C1 segment of cervical spinal cord (tissue), 14 donors: ENCODE data around the gene PATJ.
"Not testable (repeated sequence)": the region's sequence is repeated elsewhere in the genome, so short reads cannot be mapped to it uniquely, and the experiment has no call there.

ENCODE experiments used
- DNase-seq, 14 donors: peaks; one replicate each; lab custom pipeline; 2025; lab: John Stamatoyannopoulos, UW

PATJ gene

DNA sequence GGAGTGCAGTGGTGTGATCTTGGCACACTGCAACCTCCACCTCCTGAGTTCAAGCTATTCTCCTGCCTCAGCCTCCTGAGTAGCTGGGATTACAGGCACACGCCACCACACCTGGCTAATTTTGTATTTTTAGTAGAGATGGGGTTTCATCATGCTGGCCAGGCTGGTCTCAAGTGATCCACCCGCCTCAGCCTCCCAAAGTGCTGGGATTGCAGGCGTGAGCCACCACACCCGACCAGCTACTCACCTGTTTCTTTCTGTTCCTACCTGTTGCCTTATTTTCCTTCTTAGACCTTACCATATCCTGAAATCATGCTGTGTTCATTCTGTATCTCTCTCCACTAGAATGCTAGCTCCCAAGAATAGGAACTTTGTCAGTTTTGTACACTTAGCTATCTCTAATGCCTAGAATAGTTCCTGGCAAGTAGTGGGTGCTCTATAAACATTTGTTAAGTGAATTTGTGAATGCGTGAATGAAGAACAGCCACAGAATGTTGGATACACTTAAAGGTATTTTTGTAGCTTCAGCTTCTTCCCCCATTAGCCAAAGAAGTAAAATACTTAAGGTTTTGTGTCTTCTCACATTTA lies 137.7 kb downstream of the PATJ start:
- DNase-seq = not testable (repeated sequence)

DNA sequence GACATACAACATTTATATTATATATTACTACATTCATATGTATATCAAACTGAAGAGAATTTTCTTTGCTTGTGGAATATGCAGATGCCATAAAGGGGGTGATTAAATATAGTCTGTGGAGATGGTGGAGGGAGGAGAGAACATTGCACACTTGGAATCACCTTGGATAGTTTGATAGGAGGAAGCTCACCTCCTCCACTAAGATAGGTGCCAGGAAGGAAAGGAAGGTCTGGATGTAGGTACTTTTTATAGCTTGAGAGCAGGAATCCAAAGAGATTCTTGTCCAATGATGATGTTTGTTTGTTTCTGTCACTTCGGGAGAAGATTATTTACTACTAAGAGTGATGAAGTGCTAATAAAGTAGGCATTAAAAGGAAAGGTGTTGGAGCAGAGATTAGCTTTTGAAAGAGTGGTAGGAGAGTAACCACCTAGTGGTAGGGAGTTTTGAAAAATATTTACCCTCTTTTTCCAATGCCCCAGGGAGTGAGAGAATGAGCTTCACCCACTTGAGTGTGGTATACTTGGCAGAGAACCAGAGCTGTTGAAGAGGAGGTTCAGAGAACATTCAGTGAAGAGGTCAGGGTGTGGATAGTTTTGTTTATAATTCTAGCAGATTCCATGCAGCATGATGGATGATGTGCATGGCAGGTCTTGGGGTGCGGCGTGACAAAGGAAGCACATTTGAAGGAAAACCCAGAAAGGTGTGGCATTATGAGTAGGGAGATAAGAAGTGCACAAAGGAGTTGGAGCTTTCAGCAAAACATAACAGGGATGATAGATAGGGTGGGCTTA lies 145.0 kb downstream of the PATJ start:
- DNase-seq = no peak

DNA sequence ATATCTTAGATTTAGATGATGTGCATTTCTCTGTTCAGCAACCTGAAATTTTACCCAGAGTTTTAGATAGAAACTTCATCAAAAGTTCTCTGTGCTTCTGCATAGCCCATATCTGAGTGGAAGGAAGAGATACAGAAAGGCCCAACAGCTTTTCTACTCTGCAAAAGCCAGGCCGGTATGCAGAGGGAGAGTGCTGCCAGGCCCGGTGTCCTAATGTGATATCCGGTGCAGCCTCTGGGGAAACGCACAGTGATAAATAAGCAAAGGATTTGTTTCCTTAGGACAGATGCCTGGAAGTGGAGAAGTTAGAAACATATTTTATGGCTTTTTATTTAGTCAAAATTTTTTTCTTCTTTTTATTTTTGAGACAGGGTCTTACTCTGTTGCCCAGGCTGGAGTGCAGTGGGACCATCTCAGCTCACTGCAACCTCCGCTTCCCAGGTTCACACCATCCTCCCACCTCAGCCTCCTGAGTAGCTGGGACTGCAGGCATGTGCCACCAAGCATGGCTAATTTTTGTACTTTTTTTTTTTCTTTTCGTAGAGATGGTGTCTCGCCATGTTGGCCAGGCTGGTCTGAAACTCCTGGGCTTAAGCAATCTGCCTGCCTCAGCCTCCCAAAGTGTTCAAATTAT lies 145.8 kb downstream of the PATJ start:
- no peak for DNase-seq

DNA sequence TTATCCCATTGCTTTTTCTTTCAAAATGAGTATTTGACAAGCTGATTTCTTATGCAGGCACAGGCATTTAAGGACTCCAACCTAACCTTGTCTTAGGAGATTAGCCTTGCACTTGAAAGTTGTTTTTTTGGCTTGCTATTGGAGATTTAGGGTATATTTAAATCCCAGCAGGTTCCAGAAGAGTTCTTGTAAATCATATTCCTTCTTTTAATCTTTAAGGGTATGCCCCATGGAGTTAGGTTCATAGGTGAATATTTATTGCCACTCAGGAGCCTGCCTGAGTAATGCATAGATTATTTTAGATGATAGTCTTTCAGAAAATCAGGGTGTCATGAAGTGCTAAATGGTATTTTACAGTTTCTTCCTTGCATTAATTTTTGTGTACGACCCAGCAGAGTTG lies 146.5 kb downstream of the PATJ start:
- DNase-seq = no peak

DNA sequence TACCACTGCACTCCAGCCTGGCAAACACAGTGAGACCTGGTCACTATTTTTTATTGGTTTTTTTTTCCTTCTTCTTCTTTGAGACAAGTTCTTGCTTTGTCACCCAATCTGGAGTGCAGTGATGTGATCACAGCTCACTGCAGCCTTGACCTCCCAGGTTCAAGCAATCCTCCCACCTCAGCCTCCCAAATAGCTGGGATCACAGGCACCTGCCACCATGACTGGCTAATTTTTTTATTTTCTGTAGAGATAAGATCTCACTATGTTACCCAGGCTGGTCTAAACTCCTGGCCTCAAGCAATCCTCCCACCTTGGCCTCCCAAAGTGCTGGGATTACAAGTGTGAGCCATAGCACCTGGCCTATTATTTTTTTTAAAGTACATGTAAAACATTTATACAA lies 148.2 kb downstream of the PATJ start:
- not testable (repeated sequence) for DNase-seq

DNA sequence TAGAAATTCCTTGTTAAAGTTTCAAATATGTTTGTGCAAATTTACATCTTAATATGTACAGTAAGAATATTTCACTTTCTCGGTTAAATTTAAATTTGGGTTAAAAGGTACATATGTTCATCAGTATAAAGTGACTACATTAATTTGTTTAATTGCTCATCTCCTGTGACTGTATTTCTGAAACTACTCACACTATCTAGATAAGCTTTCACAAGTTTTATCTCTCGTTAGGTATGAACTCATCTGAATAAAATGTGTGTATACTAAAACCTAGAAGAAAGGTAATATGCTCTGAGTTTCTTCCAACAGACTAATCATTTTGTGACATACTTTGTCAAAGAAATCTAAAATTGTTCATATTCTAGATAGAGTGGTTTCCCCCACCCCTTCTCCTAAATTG lies 150.7 kb downstream of the PATJ start:
- no peak for DNase-seq

DNA sequence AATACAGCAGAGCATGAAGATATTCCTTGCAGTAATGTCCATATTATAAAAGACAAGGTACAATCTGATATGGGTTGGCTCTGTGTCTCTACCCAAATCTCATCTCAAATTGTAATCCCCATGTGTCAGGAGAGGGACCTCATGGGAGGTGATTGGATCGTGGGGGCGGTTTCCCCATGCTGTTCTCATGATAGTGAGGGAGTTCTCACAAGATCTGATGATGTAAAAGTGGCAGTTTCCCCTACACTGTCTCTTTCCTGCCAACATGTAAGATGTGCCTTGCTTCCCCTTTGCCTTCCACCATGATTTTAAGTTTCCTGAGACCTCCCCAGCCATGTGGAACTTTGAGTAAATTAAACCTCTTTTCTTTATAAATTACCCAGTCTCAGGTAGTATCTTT lies 152.0 kb downstream of the PATJ start:
- not testable (repeated sequence) for DNase-seq

DNA sequence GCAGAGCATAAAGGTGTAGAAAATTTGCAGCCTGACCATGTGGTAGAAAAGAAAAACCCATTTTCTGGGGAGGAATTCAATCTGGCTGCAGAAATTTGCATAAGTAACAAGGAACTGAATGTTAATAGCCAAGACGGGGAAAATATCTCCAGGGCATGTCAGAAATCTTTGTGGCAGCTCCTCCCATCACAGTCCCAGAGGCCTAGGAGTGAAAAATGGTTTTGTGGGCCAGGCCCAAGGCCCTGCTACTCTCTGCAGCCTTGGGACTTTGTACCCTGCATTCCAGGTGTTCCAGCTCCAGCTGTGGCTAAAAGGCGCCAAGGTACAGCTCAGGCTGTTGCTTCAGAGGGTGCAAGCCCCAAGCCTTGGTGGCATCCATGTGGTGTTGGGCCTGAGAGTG lies 152.9 kb downstream of the PATJ start:
- DNase-seq = no peak

DNA sequence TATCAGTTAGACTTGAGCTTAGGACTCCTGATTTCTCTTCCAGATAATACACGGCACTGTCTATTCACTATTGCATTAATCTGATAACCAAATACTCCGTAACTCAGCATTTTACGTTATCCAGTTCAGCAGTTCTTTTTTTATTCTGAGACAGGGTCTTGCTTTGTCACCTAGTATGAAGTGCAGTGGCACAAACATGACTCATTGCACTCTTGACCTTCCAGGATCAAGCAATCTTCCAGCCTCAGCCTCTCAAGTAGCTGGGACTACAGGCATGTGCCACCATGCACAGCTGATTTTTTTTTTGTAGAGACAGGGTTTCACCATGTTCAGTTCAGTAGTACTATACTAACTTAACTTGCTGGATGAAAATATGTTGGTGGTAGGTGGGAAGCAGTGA lies 156.4 kb downstream of the PATJ start:
- no peak for DNase-seq

DNA sequence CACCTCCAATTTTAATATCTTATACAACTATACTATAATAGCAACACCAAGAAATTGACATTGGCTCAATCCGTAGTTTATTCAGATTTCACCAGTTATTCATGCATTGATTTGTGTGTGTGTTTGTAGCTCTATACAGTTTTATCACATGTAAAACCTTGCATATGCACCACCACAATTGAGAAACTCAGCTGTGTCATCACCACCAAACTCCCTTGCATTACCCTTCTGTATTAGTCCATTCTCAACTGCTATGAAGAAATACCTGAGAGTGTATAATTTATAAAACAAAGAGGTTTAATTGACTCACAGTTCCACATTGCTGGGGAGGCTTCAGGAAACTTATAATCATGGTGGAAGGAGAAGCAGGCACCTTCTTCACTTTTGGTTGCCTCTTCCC lies 162.1 kb downstream of the PATJ start:
- DNase-seq = no peak

DNA sequence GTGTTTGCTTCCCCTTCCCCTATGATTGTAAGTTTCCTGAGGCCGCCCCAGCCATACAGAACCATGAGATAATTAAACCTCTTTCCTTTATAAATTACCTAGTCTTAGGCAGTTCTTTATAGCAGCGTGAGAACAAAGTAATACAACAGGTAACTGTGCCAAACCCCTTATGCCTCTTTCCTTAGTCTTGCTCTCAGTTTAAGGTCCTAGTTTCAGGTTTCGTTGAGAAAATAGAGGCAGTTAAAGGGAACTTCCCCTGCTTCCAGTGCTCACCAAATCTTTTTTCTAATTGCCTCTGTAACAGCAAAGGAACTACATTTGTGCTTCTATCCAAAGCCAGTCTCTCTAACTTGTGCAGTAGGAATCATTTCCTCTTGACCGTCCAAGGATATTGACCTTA lies 164.8 kb downstream of the PATJ start:
- no peak for DNase-seq

DNA sequence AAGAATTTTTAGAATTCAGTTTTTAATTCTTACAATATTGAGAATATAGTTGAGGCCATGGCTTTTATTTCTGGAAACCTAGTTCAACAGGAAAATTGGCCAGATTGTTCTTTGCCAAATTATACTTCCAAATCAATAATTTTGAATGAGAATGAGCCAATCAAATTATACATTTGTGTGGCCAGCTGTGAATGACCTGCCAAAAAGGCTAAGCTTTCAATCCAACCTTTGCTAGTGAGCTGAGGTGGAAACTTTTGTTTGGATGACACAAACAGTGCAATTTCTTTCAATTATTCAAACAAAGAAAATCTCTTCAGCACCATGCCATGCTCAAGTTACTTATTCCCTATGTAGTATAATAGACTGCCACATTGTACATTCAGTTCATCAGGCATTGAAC lies 167.8 kb downstream of the PATJ start:
- peak in 1 of 14 donors; percentile 19 for DNase-seq

DNA sequence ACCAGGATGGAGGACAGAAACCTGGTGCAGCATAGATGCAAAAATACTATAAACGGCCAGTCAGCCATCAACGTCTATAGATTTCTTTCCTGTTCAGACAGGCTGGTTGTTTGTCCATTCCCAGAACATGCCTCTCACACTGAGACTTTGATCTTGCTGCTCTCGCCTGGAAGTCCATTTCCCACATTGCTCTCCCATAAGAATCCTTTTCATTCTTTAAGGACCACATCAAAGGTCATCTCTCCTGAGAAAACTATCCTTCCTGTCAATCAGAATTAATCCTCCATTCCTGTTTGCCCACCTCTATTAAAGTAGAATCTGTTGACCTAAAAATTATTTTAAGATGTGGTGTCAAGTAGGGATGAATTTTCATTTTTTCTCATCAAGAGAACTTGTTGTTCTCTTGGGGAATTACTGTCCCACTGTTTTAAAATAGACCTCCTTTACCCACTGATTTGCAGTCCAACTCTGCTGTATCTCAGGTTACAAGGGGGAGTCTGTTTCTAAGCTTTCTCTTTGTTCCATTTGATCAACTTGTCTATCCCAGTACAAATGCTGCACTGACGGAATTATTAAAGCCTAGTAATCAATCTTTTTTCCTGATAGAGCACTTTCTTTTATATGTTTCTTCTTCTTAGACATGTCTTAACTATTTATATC lies 172.7 kb downstream of the PATJ start:
- DNase-seq = no peak

DNA sequence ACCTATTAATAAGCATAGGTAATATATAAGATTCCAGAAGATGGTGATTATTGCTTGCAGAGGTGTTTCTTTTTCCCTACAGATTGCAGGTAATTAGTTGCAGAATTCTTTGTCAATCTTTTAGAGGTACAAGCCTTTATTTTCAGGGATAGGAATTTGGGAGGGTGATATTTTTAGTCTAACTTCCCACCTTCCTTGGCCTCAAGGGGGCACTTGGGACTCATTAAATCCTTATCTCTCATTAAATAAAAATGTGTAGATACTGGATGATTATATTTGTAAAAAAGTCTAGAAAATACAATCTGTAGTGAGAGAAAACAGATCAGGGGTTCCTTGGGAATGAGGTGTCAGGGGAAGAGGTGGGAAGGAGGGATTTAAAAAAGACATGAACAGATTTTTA lies 179.2 kb downstream of the PATJ start:
- DNase-seq = no peak

DNA sequence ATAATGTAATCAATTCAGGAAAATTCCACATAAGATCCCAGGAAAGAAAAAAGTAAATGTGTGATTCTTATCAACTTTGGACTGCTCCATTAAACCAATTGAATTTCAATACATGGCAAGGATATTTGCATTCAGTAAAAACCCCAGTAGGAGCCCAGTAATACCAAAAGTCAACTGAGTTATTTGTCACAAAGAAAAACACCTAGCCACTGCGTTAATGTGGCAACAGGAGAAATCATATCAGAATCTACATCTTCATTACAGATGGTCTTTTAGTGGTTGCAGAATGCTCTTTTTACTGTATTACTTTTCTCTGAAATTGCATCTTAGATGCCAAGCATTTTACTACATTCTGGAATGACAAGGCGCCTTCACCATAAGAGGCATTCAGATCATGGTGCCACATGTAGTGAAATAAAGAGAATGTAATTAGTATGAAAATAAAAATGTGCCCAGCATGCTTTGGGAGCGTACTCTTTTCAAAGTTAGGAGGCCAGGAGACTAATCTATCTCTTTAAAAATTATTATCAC lies 180.7 kb downstream of the PATJ start:
- DNase-seq = no peak

DNA sequence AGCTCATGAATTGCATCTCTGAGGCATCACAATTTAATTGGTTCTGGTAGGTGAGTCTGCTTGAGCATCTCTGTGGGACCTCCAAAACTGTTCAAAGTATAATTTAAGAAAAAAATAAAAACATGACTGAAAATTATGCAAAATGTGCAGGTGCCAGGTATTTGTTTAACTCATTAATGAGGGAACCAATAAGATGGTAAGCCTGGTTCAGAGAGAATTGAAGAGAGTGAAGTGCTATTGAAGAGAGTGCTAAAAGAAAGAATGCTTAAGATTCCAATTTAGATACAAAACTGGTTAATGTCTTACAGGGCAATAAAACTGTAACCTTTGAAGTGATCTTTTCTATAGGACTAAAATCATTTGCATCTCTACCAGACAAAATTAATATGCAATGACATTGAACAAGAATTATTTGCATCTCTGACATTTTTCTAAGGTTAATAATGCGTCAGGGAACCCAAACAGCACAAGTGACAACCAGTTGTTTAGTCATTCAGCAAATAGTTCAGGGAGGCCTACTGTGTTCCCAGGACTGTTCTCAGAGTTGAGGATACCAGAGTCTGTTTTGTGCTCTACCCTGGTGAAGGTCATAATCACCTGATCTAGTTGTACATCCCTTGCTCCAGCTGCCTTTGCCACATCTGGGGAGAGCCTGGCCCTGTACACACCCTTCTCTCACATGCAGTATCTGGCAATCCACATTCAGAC lies 183.5 kb downstream of the PATJ start:
- no peak for DNase-seq

DNA sequence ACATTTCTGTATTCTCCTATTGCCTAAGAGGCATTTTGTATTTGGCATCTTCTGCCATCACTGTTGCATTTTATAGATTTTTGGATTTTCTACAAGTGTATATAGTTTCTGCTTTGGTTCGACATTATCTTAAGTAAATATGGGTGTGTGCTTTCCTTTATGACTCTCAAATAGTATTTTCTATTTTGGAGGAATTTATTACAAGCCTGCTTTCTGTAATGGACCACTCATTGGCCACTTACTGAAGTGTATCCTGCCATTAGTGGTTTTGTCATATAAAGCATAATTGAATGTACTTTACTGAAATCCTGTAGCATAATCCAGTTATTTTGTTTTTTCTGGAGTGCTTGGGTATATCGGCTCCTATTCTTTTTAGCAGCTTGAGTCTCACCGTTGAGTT lies 184.3 kb downstream of the PATJ start:
- DNase-seq = no peak

DNA sequence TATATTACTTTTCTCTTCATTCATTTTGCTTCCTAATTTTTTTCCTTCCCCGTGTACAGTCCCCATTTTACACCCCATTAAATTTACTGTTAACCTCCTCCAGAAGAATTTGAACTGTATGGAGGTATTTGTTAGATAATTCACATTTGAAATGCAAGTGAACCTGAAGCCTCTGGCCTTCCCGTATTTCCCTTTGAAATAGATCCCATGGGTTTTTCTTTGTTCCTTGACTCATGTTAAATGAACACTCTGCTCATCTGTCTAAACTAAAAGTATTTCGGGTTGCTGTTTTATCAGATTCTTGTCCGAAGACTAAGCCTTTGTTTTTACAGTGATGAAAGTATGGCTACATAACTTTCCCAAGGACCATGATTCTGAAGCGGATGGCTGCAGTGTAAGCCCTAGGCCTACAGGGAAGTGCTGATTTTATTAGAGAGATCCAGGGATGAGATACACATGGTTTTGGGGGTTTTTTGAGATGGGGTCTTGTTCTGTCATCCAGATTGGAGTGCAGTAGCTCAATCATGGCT lies 187.9 kb downstream of the PATJ start:
- no peak for DNase-seq

DNA sequence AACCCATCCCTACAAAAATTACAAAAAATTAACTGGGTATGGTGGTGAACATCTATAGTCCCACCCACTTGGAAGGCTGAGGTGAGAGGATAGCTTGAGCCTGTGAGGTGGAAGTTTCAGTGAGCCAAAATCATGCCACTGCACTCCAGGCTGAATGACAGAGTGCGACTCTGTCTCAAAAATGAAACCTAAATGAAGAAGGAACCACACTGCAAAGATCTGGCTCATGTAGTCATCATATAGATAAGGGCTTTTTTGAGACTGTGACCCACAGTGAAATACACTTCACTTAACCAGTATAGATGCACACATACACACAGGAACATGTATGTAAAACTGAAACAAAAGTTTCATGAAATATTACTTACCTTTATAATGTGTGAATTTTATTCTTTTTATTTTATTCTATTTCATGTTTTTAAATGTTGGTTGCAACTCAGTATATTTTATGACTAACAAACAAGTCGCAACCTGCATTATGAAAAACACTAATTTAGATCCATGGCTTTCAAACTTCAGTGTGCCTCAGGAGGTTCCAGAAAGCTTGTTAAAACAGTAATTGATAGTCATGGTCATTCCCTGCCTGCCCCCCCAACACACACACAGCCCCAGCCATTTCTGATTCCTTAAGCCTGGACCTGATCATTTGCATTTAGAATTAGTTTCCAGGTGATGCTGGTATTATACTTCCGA lies 189.5 kb downstream of the PATJ start:
- DNase-seq = no peak

DNA sequence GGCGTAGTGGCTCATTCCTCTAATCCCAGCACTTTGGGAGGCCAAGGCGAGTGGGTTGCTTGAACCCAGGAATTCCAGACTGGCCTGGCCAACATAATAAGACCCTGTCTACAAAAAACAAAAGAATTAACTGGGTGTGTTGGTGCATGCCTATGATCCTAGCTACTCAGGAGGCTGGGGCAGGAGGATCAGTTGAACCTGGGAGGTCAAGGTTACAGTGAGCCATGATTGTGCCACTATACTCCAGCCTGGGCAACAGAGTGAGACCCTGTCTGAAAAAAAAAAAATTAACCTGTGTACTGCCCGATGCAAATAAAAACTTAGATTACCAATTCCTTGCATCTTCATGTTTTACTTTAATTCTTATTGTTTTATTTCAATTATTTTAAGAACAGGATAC lies 193.2 kb downstream of the PATJ start:
- no peak for DNase-seq

DNA sequence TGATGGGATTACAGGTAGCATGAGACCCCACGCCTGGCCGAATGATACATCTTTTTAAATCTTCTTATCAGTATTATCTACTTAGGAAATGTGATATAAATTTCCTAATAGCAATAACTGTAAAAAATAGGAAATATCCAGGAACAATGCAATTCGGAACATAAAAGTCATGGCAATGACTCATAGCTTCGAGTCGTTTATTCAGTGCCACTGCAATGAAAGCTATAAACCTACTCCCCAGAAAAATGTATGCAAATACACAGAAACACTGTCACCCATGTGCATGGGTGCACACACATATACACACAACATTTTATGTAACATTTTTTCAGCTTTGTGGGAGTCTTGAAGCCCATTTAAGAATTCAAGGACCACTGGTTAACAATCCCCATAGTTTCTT lies 194.6 kb downstream of the PATJ start:
- no peak for DNase-seq
